Stimulated activated CD4-positive, alpha-beta T cell treated with anti-CD3 and anti-CD28 coated beads, TNF-alpha, amount 100 ng/mL, for 48 hours (primary cell): ENCODE data around the gene SALL1.

Source experiments
- DNase-seq, 3 donors: peaks; one replicate each; pipeline ENCODE4 v3.0.0-alpha.2; 2020; ENCODE audit warnings: low read depth in 3 of 3

Gene SALL1

DNA sequence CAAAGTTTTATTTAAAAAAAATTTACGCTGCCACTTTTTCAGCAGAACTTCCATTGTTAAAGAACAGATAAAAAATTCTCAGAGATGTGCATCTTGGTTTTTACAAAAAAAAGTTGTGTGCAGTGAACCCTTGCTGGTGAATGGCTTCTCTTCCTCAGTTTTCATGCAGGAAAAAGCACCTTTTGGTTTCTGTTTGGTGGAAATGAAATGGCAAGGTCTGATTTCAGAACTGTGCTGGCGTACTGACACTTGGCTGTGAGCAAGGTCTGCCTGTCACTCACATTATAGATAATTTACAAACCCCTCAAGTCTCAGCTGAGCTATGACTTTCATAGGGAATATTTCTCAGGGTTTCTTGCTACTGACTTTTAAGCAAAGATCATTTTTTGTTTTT lies 5.7 kb upstream of the SALL1 start:
- DNase-seq, result no peak

DNA sequence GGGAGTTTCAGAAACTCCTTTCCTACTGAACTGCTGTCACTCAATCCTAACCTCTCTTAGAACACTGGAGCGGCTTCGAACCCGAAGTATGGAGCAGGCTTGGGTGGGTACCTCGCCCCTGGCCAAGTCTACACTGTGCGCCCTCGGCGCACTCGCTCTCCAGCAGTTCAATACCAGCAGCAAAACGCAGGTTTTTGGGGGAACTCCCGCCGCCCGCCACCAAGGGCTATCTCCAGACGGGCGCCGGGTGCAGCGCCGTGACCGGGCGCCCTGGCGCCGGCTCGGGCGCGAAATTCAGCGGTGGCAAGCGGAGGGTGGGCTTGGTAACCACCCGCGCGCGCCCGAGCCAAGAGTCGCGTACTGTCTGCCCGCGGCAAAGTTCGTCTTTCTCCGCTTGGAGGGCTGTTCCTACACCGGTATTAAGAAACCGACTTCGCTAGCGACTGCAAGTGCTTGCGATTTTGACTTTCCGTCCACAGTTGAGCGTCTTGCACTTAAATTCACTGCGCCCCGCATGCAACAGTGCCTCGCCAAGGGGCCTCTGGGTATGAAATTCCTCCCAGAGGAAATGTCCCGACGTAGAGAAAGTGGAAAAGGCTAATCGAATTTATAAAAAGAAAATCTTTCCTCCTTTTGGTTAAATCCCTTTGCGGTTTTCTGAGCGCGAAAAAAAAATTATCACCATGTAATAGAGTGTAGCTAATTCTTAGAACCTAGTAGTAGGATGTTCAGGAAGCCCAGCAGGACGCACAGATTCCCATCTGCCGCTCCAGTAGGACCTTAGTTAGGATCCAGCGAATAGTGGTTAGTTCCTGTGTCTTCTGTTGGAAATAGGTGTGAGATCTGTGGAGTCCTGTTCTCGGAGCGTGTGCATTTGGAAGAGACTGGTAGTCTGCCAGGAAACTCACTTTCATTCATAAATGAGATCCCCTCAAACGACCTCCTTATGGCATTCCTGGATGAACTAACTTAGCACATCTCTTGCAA lies 5.0 kb upstream of the SALL1 start:
- no peak for DNase-seq

DNA sequence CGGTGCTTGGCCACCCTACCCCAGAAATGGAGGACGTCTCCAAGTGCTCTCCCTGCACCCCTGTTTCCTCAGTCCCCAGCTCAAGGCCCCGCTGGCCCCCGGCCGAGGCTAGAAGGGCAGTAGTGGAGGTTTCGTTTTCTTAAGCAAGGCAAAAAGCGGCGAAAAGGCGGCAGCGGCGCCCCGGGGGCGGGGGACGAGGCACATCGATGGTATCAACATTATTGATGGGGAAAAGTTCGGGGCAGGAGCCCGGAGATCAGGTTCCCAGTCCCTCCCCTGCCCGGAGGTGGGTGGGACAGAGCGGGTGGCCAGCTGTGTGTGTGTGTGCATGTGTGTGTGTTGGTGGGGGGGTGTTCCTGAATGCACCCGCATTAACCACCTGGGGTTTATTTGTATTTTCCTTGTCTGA lies 4.1 kb upstream of the SALL1 start:
- DNase-seq, result no peak

DNA sequence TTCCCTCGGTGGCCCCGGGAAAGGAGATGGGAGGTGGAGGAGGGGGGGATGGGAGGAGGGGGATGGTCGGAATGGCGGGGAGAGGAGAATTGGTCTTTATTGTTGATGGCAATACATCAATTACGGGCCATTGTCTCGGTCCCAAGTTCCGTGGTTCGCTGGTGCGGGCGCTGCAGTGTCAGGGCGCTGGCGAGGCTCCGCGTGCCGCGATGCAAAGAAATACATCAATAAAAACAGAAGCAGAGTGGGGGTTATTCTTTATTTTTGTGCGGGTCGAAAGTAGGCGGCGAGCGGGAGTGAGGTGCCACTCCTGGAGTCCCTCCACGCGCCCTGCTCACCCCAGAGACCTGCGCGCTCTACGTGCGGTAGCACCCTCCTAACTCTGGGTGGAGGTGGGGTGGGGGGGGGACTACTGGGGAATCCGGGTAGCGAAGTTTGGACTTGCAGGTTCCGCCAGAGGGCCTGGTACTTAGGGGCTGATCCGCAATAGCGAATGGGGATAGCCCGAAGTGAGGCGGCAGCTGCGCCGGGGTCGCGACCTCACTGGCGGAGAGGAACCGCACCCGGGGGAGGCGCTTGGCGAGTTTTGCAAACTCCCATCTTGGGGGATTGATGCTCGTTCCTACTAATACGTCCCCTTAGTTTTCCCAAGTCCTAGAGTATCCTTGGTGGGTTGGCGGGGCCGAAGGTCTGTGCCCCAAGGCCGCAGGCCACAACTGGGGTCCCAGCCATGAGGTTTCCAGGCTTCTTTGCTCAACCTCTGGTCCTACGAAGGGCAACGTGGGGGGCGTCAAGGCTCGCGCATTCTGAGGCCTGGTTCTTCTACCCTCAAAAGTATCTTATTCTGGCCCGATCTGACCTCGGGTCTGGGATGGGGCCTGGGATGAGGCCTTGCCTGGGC lies 3.5 kb upstream of the SALL1 start:
- no peak for DNase-seq

DNA sequence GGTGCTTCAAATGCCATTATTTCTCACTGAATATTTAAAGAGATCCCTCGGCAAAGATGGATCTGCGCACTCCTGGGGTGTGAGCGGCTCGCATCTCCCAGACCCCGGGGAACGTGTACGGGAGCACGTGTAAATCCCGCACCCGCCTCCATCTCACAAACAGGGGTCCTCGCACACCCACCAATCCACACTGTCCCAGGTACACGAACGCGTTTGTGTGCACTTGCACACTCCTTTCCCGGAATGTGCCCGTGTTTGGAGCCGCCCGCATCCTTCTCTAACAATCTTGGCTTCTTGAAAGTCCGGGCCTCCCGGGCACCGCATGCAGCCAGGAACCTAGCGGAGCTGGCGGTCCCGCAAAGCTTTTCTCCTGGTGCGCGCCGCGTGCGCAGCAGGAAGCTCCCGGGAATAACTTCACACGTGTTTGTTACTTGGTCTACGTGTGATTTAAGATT lies 2.5 kb upstream of the SALL1 start:
- no peak for DNase-seq

DNA sequence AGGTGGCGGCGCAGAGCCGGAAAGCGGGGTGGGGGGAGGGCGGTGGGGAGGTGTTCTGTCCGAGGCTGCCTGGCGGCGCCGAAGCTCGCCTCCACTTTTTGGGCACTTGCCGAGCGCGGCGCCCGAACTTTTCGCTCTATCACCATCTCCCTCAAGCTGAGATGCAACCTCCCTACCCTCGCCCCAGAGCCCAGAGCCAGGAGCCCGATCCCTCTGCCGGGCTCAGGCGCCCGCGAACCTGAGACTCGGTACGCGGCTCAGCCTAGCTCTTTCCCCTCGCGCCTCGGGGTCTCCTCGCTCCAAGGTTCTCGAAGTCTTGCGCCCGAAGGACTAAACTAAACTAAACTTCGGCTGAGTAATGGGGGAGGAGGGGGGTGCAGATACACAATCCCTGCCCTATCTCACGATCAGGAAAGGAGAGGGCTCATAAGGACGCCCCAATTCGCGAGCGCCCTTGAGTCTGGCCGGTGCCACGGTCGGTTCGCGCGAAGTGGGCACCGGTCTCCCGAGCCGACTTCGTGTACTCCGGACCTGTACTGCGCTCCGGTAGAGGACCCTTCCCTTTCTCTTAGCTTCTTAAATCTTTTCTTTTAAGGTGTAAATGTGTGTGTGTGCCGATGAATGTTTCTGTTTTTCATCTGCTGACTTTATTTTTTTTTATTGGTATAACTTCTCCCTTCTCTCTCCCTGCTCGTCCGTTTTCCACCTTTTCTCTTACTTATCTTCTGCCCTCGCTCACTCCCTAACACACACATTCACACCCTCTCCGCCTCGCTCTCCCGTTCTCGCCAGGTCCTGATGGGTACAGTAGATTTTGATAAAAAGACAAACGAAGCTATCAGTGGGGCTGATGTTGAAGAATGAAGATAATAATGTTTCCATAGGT lies 1.9 kb upstream of the SALL1 start:
- no peak for DNase-seq

DNA sequence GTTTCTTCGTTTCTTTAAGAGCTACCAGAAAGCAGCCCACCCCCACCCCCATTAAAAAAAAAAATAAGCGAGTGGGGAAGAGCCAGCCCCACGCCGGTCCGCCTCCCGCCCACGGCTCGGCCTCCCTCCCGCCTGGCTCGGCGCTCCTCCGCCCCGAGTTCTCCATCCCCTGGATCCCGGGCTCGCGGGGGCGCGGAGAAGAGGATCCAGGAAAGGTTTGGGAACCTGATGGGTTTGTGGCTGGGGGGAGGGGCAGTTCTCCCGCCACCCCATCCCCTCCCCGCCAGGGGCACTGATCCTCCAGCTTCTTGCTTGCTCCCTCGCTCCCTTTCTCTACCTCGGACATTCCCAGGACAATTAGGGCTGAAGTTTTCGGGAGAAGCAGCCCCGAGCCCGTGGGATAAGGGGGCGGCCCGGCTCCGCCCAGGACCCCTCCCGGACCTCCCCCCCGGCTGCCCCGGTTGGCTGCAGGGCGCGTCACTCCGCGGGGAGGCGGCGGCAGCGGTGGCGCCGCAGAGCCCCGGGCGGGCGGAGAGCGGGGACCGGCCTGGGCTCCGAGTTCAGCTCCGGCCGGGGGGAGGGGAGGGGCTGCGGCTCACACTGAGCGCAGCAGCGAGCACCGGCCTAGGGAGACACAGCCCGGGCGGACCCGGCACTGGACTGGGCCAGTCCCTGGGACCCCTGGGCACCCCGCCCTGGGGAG lies 1.0 kb upstream of the SALL1 start:
- DNase-seq, result no peak

DNA sequence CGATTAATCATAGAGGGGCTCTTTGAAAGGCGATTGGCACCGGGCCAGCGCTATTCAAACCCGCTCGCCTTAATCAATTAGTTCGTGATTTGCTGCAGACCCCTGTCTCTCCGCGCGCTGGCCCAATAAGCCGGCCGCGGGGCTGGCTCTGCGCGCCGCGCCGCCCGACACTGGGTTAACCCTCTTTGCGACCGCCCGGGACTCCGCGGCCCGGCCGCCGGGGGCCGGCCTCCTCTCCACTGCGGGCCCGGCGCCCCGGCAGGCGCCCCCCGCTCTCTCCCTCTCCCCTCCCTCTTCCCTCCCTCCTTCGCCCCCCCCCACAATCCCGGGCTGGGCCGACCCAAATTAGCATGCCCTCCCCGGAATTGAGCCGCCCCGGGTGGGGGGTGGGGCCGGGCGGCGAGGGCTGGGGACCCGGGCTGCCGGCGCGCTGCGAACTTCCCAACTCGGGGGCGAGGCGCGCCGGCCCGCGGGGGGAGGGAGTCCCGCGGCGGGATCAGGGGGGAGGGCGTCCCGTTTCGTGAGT lies 428 bp upstream of the SALL1 start:
- no peak for DNase-seq

DNA sequence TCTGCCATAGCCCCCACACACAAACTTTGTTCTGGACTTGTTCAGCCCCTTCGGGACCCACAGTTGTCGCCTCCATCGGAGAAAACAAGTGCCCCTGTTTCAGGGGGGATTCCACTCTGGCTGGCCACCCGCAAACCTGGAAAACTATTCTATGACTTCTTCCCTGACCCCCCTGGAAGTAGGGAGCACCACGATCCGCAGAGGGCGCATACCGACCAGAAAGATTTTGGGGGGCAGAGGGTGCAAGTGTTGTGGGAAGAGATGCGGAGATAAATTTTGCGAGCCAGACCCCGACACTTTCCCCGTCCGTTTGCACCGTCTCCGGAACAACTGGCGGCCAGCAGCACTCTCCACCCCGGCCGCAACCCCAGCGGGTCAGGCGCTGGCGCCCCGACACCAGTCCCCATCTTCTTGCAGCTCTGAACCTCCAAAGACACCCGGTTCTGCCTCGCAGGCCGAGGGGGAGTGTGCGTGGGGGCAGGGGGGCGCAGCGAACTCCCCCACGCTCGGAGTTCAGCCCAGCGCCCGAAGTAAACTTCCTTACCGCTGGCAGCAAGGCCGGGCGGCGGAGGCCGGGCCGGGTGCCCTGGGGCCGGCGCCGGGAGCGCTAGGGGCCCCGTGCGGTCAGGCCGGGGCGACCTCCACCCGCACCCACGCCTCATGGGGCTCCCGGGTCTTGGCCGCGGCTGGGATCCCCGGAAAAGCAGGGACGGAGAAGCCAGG lies 744 bp downstream of the SALL1 start:
- no peak for DNase-seq

DNA sequence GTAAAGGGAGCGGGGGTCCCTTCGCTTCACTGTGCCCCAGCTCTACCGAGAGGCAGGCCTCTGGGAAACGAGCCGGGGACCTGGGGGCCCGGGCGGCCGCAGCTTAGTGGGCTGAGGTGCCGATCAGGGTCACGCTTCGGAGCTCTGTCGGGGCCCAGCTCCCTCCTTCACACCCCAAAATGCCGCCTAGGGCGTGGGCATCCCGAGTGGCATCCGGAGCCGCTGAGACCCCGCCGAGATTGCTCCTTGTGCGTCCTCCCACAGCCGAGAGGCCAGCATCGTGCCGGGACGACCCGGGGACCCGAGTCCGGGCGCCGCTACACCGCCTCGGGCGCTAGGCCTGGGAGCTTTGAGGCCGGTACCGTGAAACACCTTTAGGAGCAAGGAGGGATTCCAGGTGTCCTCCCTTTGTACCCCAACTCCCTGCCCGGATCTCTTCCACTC lies 1.3 kb downstream of the SALL1 start:
- no peak for DNase-seq

DNA sequence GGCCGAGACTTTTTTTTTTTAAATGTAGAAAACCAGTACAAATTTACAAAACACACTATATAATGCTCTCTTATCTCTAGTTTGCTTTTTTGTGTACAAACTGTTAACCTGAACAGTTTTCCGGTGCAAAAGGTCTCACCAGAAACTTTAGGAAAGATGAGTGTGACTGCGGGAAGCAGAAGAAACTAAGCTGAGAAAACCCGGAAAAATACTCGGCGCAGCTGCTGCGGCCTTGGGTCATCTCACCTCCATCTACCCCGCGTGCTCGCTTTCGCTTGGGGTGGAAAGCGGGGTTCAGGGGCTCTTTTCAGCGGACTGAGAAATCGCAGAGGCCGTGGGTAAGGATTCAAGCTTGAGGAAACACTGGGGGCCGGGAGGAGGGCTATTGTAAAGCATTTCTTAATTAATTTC lies 1.8 kb downstream of the SALL1 start:
- no peak for DNase-seq

DNA sequence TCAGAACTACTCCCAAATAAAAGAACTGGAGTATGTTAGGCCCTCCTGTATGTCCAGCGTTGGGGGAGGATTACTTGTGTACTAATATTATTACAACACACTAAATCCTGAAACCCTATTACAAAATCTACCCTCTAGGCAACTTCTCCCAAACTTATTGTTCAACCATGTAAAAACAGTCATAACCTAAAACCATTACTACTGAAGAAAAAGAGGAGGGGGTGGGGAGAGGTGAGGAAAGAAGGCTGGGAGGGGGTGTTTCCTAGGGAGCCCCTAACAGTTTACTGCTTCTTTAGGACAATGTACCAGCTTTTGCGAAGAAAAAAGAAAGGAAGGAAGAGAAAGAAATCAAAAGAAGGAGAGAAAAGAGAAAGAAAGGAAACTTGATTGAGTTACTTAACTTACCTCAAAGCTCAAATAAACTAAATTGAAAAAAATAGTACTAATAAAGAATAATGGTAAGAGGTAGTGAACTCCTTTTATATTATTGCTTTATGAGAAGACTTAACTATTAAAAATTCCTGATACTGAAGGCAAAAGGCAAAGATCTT lies 2.3 kb downstream of the SALL1 start:
- no peak for DNase-seq

DNA sequence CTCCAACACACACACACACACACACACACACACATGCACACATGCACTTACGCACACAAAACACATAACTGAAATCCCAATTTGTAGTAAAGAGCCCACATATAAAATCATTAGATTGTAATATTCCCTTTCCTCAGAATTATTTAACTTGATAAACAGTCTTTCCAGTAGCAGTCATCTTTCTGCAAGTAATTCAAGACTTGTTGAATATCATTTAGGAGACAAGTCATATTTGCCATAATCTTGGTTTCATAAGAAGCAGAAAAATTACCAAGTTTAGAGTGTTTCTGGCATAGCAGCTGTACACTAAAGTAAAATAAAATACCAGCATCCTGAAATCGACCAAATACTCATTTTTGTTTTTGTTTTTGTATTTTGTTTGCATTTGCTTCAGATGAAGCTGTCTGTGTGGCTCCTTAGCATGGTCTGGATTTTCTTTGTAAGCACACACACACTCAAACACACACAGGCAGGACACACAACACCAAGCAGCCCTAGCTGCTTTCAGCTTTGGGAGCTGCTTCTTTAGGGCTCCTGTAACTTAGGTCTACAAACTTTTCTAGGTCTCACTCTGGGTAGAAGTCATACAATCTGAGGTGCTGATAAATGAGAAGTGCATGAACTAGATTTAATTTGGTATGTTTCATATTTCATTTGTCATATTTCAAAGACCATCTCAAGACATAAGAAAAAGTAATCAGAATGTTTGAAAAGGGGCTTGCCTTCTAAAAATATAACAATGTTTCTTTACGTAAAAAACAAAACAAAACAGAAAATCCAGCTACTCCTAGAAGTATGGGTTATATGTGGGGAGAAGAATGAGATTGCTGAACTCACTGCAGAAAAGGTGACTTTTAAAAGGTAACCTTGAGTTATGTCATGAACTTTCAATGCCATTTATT lies 3.0 kb downstream of the SALL1 start:
- no peak for DNase-seq

DNA sequence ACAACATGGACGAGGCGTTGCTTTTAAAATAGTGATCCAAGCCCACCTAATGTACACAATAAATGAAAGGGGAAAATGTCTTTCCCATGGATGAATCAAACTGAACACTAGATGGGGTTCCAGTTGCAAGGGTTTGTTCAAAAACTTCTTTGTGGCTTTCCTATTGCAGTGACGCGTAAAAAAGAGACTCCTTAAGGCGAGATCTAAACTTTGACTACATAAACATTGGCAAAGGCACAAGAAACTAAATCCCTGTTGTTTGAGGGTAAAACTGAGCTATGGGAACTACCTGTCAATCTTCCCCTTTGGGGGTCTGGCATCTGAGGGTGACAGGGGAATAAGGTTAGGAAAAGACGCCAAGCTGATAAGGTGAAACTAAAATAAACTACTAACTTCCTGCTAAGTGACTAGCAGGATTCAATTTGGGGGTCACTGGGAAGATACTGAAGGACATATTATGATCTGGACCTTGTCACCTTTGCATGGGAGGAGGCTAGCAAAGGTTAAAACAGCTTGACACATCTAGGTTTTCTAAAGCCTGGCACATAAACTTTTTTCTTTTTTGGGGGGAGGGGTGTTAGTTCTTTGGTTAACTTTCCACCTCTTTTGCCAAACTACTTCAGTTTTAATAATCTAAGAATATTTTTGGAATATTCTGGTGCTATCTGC lies 4.7 kb downstream of the SALL1 start:
- no peak for DNase-seq

DNA sequence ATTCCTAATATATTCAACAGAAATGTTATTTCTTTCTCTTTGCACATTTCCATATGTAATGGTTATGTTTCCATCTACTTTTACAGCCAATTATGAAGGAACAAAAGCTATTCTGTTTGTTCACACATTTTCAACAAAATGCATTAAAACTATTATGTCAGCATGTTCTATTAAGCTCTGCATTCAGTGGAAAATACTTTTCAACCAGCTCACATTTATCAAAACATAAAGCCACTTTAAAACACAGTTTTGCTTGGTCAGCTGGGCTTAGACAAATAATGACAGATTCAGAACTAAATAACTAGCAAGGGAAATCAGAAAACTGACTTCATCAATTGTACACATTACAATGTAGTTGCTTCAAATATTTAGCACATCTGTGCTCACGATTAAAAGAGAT lies 6.9 kb downstream of the SALL1 start:
- no peak for DNase-seq

DNA sequence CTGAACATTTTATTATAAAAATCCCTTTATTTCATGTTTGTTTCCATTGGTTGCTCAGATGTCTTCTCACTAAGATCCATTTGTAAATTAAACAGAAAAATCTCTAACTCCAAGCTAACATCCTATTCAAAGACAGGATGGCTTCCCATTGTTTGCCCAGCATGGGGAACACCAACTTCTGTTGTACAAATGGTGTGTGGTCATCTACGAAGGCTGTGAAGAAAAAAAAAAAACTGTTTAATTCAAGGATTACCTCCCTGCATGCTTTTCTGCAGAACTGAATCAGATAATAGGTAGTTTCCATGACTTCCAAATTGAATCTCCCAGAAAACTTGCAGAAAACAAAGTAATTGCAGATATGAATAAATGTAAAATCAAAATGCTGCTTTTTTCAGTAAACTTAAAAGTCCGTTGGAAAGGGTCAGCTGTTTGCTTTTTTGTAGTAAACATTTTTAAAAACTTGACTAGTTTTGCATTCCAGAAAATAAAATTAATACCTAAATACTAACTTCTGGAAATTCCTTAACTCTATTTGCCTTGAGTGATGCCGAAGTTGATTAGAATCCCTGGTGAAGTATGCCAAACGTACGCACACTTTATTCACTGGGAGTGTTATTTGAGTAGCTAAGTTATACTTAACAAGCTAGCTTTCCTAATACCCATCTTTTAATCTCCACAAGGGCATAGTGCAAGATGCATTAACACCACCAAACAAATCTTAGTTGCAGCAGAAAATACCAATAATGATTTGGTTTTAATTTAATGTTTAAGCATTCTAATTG lies 7.7 kb downstream of the SALL1 start:
- DNase-seq, result no peak

DNA sequence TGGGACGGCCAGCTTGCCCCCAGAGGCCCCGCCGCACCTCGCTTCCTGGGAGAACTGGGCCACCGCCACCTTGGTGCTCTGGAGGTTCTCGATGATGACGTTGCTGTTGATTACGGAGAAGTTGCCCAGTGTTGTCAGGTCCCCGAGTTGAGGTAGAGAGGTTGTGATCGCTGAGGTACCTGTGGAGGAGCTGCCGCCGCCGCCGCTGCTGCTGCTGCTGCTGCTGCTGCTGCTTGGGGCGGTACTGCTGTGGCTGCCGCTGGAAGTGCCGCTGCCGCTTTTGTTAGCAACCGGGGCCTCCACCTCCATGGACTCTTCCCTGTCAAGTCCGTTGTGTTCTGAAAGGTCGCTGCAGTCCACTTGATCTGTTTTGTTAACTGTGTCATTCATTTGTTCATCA lies 9.5 kb downstream of the SALL1 start:
- no peak for DNase-seq
